Liver (tissue), 9 donors: ENCODE results near the gene ZNF808. TPM values are rescaled to one million over a fixed set of nuclear protein-coding genes. Genes with fewer than 3 reads are reported as not detected.
"Not testable (repeated sequence)": the region's sequence is repeated elsewhere in the genome, so short reads cannot be mapped to it uniquely, and the experiment has no call there.

ENCODE experiments used
- DNase-seq: peaks from one replicate; pipeline ENCODE4 v3.0.0-alpha.2; 2017; ENCODE audit warnings: low spot score
- H3K27ac ChIP-seq, 2 donors: one replicate each; pipeline ENCODE4 v1.7.0; 2013; ENCODE audit warnings: inconsistent platforms in 2 of 2, low read length in 2 of 2, control low read depth in 1 of 2, low read depth in 1 of 2, mild to moderate bottlenecking in 1 of 2
- H3K27me3 ChIP-seq, 4 donors: one replicate each; pipeline versions ENCODE4 v1.6.1 to v1.7.0; 2013; ENCODE audit warnings: low read length in 3 of 4, inconsistent platforms in 1 of 4, mild to moderate bottlenecking in 1 of 4, moderate library complexity in 1 of 4; ENCODE audit not compliant: control insufficient read depth in 4 of 4, insufficient read depth in 4 of 4
- H3K36me3 ChIP-seq, 4 donors: one replicate each; pipeline versions ENCODE4 v1.6.1 to v1.7.0; 2013; ENCODE audit warnings: low read length in 3 of 4, mild to moderate bottlenecking in 3 of 4, low read depth in 1 of 4, moderate library complexity in 1 of 4; ENCODE audit not compliant: control insufficient read depth in 4 of 4, insufficient read depth in 3 of 4
- H3K4me1 ChIP-seq, 4 donors: one replicate each; pipeline versions ENCODE4 v1.6.1 to v1.7.0; 2013; ENCODE audit warnings: low read length in 3 of 4, mild to moderate bottlenecking in 3 of 4, moderate library complexity in 1 of 4; ENCODE audit not compliant: control insufficient read depth in 4 of 4, insufficient read depth in 4 of 4
- H3K4me3 ChIP-seq, 3 donors: one replicate each; pipeline versions ENCODE4 v1.6.1 to v1.7.0; 2013; ENCODE audit warnings: low read length in 3 of 3, control low read depth in 1 of 3, low read depth in 1 of 3, mild to moderate bottlenecking in 1 of 3
- H3K9ac ChIP-seq, 2 donors: one replicate each; pipeline ENCODE4 v1.7.0; 2013; ENCODE audit warnings: low read length in 2 of 2, mild to moderate bottlenecking in 2 of 2, moderate library complexity in 2 of 2, control low read depth in 1 of 2, low read depth in 1 of 2
- H3K9me3 ChIP-seq, 4 donors: one replicate each; pipeline versions ENCODE4 v1.6.1 to v1.7.0; 2013; ENCODE audit warnings: low read length in 3 of 4; ENCODE audit not compliant: control insufficient read depth in 4 of 4
- EGR1 ChIP-seq, 2 donors: IDR thresholded peaks; 2 replicates each; pipeline ENCODE4 v1.6.1; 2016 to 2018; ENCODE audit warnings: antibody characterized with exemption in 2 of 2, low read depth in 2 of 2
- FOXA1 ChIP-seq: IDR thresholded peaks from 2 replicates; pipeline ENCODE4 v1.6.1; 2016; ENCODE audit warnings: antibody characterized with exemption
- FOXA2 ChIP-seq: IDR thresholded peaks from 2 replicates; pipeline ENCODE4 v1.6.1; 2016; ENCODE audit warnings: antibody characterized with exemption
- GABPA ChIP-seq, 2 donors: IDR thresholded peaks in 1 of 2; conservative IDR thresholded peaks in 1 of 2; 2 replicates each; pipeline ENCODE4 v1.6.1; 2016; ENCODE audit warnings: antibody characterized with exemption in 2 of 2, mild to moderate bottlenecking in 1 of 2, moderate library complexity in 1 of 2
- HNF4A ChIP-seq, 2 donors: conservative IDR thresholded peaks; 2 replicates each; pipeline ENCODE4 v1.6.1; 2016; ENCODE audit warnings: antibody characterized with exemption in 2 of 2, mild to moderate bottlenecking in 2 of 2
- JUND ChIP-seq, 2 donors: IDR thresholded peaks; 2 replicates each; pipeline ENCODE4 v1.6.1; 2016; ENCODE audit warnings: antibody characterized with exemption in 2 of 2
- NR2F2 ChIP-seq: IDR thresholded peaks from 2 replicates; pipeline ENCODE4 v1.6.1; 2016; ENCODE audit warnings: antibody characterized with exemption
- RAD21 ChIP-seq, 2 donors: IDR thresholded peaks; 2 replicates each; pipeline ENCODE4 v1.6.1; 2016; ENCODE audit warnings: antibody characterized with exemption in 2 of 2, mild to moderate bottlenecking in 2 of 2
- SP1 ChIP-seq: IDR thresholded peaks from 2 replicates; pipeline ENCODE4 v1.6.1; 2018; ENCODE audit warnings: antibody characterized with exemption, mild to moderate bottlenecking
- TAF1 ChIP-seq: conservative IDR thresholded peaks from 2 replicates; pipeline ENCODE4 v1.6.1; 2016; ENCODE audit warnings: antibody characterized with exemption, mild to moderate bottlenecking
- YY1 ChIP-seq: IDR thresholded peaks from 2 replicates; pipeline ENCODE4 v1.6.1; 2016; ENCODE audit warnings: antibody characterized with exemption, mild to moderate bottlenecking
- WGBS: extraction: QIAGEN DNeasy Blood & Tissue Kit; methylation state at CpG from one replicate; pipeline ENCODE4 v1.1.7; 2013; 5-methylcytosine and 5-hydroxymethylcytosine counted together
- polyA plus RNA-seq, 2 donors: library from polyadenylated mRNA; stranded (reverse) in 1 of 2; unstranded in 1 of 2; fragments of 200-250 nt in 1 of 2; fragments of >200 nt in 1 of 2; fragmentation: Nextera tagmentation in 1 of 2; extraction: Ambion mirVana in 1 of 2; gene quantifications; one replicate each; pipeline versions ENCODE4 v1.2.1 to v1.2.3, GENCODE V29; 2013 to 2015
- total RNA-seq, 2 donors: library from RNA; depleted of rRNA; stranded (reverse); fragments of >200 nt; gene quantifications; one replicate each; pipeline ENCODE4 v1.2.3, GENCODE V29; 2014
- TF ChIP-seq, protein P1 (sequence below): IDR thresholded peaks from 2 replicates; pipeline ENCODE4 v1.6.1; 2016; ENCODE audit warnings: antibody characterized with exemption
- TF ChIP-seq, protein P2 (sequence below): IDR thresholded peaks from 2 replicates; pipeline ENCODE4 v1.6.1; 2016; ENCODE audit warnings: antibody characterized with exemption
- TF ChIP-seq, protein P3 (sequence below): fragments of 150-350 bp; IDR thresholded peaks from 2 replicates; pipeline ENCODE4 v1.5.1; 2017; ENCODE audit warnings: improper control_type of control experiment, low read depth, low read length; ENCODE audit not compliant: missing input control
- TF ChIP-seq, protein P4 (sequence below): IDR thresholded peaks from 2 replicates; pipeline ENCODE4 v1.6.1; 2016; ENCODE audit warnings: antibody characterized with exemption, mild to moderate bottlenecking
- TF ChIP-seq, protein P5 (sequence below): IDR thresholded peaks from 2 replicates; pipeline ENCODE4 v1.6.1; 2016; ENCODE audit warnings: antibody characterized with exemption
- donor health status: healthy.
- donor health status: healthy.
- donor health status: healthy.
- donor health status: healthy.
- donor health status: healthy.

ZNF808 gene
- total and polyA plus RNA-seq, 4 donors: 0.88 to 9.4 (median 5.2) TPM

DNA sequence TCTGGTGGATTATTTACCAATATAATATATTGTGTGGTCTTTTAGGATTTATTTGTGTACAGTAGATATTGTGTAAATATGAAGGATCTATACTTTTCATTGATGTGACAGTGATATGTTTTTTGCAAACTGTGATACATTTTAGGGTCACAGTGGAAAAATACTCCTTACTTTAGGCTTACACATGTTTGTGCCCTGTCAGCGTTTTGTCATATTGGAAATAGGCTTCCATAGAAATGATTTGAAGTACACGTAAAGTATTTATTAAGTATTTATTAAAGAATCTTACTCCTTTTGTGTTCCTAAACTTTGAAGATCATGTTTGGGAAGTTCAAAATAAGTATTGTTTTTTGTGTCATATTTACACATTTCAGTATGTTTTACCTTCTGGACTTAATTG is 5.0 kb downstream of the ZNF808 start:
- Histone ChIP-seq H3K36me3 (peaks cover 6 to 12% (median 9%) of the 10 kb centered on the region in 4 donors), H3K4me1 (peaks cover 0 to 7% (median 4%) of the 10 kb centered on the region in 4 donors), H3K4me3 (no peak overlapping the region), H3K9me3 (peaks cover 7 to 31% (median 14%) of the 10 kb centered on the region in 4 donors), H3K27me3 (no peaks in the 10 kb centered on the region), H3K9ac (no peak overlapping the region), H3K27ac (no peak overlapping the region)
- DNase-seq: no peak
- 95% methylated on average over 2 of the region's 2 CpGs for WGBS
- TF ChIP-seq JUND (IDR thresholded peaks at IDR 0.05) (no peak), EGR1 (IDR thresholded peaks at IDR 0.05; ENCODE audit: low read depth in 2 of 2) (no peak), NR2F2 (no peak), RAD21 (IDR thresholded peaks at IDR 0.05) (no peak)

DNA sequence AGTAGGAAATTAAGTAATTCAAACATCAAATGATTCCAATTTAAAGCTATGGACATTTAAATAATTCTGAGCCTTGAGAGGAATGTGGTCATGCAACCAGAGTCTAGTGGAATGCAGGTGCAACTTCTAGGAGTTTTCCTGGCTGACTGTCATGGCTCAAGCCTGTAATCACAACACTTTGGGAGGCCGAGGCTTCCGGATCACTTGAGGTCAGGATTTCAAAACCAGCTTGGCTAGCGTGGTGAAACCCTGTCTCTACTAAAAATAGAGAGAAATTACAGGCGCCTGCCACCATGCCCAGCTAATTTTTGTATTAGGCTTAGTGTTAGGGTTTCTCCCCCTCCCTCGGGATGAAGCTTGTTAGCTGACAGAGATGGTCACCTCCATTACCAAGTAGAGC is 6.4 kb downstream of the ZNF808 start:
- H3K9me3 ChIP-seq: peaks cover 7 to 31% (median 14%) of the 10 kb centered on the region in 4 donors
- H3K36me3 ChIP-seq: peaks cover 6 to 12% (median 9%) of the 10 kb centered on the region in 4 donors
- H3K9ac ChIP-seq: no peak overlapping the region
- 89% methylated on average over 5 of the region's 5 CpGs for WGBS
- no peak for DNase-seq
- H3K27me3 ChIP-seq: no peaks in the 10 kb centered on the region
- H3K4me1 ChIP-seq: no peaks in the 10 kb centered on the region
- peak overlapping the region in 2 of 3 donors; percentile 35 to 36 for H3K4me3 ChIP-seq
- TF ChIP-seq SP1 (no peak), JUND (IDR thresholded peaks at IDR 0.05) (no peak), TAF1 (no peak), GABPA (IDR thresholded peaks at IDR 0.05 in 1 of 2, conservative IDR thresholded peaks at IDR 0.05 in 1 of 2) (no peak), RAD21 (IDR thresholded peaks at IDR 0.05) (no peak), YY1 (no peak), FOXA1 (no peak), HNF4A (conservative IDR thresholded peaks at IDR 0.05) (no peak), FOXA2 (no peak)
- TF ChIP-seq, protein P1, sequence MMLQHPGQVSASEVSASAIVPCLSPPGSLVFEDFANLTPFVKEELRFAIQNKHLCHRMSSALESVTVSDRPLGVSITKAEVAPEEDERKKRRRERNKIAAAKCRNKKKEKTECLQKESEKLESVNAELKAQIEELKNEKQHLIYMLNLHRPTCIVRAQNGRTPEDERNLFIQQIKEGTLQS: no peak
- TF ChIP-seq, protein P2, sequence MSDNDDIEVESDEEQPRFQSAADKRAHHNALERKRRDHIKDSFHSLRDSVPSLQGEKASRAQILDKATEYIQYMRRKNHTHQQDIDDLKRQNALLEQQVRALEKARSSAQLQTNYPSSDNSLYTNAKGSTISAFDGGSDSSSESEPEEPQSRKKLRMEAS: no peak
- TF ChIP-seq, protein P3, sequence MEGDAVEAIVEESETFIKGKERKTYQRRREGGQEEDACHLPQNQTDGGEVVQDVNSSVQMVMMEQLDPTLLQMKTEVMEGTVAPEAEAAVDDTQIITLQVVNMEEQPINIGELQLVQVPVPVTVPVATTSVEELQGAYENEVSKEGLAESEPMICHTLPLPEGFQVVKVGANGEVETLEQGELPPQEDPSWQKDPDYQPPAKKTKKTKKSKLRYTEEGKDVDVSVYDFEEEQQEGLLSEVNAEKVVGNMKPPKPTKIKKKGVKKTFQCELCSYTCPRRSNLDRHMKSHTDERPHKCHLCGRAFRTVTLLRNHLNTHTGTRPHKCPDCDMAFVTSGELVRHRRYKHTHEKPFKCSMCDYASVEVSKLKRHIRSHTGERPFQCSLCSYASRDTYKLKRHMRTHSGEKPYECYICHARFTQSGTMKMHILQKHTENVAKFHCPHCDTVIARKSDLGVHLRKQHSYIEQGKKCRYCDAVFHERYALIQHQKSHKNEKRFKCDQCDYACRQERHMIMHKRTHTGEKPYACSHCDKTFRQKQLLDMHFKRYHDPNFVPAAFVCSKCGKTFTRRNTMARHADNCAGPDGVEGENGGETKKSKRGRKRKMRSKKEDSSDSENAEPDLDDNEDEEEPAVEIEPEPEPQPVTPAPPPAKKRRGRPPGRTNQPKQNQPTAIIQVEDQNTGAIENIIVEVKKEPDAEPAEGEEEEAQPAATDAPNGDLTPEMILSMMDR: no peak
- TF ChIP-seq, protein P4, sequence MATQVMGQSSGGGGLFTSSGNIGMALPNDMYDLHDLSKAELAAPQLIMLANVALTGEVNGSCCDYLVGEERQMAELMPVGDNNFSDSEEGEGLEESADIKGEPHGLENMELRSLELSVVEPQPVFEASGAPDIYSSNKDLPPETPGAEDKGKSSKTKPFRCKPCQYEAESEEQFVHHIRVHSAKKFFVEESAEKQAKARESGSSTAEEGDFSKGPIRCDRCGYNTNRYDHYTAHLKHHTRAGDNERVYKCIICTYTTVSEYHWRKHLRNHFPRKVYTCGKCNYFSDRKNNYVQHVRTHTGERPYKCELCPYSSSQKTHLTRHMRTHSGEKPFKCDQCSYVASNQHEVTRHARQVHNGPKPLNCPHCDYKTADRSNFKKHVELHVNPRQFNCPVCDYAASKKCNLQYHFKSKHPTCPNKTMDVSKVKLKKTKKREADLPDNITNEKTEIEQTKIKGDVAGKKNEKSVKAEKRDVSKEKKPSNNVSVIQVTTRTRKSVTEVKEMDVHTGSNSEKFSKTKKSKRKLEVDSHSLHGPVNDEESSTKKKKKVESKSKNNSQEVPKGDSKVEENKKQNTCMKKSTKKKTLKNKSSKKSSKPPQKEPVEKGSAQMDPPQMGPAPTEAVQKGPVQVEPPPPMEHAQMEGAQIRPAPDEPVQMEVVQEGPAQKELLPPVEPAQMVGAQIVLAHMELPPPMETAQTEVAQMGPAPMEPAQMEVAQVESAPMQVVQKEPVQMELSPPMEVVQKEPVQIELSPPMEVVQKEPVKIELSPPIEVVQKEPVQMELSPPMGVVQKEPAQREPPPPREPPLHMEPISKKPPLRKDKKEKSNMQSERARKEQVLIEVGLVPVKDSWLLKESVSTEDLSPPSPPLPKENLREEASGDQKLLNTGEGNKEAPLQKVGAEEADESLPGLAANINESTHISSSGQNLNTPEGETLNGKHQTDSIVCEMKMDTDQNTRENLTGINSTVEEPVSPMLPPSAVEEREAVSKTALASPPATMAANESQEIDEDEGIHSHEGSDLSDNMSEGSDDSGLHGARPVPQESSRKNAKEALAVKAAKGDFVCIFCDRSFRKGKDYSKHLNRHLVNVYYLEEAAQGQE: no peak
- TF ChIP-seq, protein P5, sequence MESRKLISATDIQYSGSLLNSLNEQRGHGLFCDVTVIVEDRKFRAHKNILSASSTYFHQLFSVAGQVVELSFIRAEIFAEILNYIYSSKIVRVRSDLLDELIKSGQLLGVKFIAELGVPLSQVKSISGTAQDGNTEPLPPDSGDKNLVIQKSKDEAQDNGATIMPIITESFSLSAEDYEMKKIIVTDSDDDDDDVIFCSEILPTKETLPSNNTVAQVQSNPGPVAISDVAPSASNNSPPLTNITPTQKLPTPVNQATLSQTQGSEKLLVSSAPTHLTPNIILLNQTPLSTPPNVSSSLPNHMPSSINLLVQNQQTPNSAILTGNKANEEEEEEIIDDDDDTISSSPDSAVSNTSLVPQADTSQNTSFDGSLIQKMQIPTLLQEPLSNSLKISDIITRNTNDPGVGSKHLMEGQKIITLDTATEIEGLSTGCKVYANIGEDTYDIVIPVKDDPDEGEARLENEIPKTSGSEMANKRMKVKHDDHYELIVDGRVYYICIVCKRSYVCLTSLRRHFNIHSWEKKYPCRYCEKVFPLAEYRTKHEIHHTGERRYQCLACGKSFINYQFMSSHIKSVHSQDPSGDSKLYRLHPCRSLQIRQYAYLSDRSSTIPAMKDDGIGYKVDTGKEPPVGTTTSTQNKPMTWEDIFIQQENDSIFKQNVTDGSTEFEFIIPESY: no peak
- no peak overlapping the region for H3K27ac ChIP-seq

DNA sequence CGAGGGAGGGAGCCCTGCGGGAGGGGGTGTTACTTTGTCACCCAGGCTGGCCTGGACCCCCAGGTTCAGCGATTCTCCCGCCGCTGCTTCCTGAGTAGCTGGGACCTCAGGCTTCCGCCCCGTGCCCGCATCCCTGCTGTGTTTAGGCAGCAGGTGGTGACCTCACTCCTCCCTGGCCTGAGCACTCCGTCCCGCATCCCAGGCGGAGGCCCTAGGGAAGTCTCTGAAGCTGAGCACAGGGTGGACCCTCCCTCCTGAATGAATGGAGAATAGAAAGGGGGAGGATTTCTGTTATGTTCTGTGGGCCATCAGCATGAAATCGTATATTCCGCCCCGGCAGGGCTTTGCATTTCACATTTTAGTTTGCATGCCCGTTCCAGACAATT is 7.9 kb downstream of the ZNF808 start:
- H3K27me3 ChIP-seq, DNase-seq, H3K9ac ChIP-seq, H3K27ac ChIP-seq, H3K4me1 ChIP-seq: not testable (repeated sequence)
- H3K36me3 ChIP-seq: peaks cover 8 to 12% (median 10%) of the 10 kb centered on the region in 4 donors
- H3K9me3 ChIP-seq: peaks cover 7 to 34% (median 18%) of the 10 kb centered on the region in 4 donors
- 43% methylated on average over 15 of the region's 15 CpGs for WGBS
- H3K4me3 ChIP-seq: peak overlapping the region; percentile 41 to 68 (median 42)
